ENCODE results near the gene HHAT. TPM values are rescaled to one million over a fixed set of nuclear protein-coding genes. Genes with fewer than 3 reads are reported as not detected.

HHAT gene
- total RNA-seq, 1 donor from 2014 or later = 2.9 TPM

GRCh38 chr1:210571356-210572284, 242.9 kb downstream of the HHAT start:
- no peak for FAIRE-seq
- no peak for TF ChIP-seq CTCF (IDR thresholded peaks at IDR 0.05; ENCODE audit: insufficient read depth, low read length, severe bottlenecking)

GRCh38 chr1:210573141-210573540, 244.4 kb downstream of the HHAT start:
- no peaks in the 10 kb centered on the region for H3K27me3 ChIP-seq (ENCODE audit: control insufficient read depth, insufficient read depth, low read length)
- no peaks in the 10 kb centered on the region for H3K36me3 ChIP-seq (ENCODE audit: control insufficient read depth, insufficient read depth, low read length)
- DNase-seq (ENCODE audit: low read depth) = no peak
- TF ChIP-seq CTCF (IDR thresholded peaks at IDR 0.05; ENCODE audit: insufficient read depth, low read length, severe bottlenecking) = no peak
- no peak for FAIRE-seq
- H3K4me3 ChIP-seq (ENCODE audit: low read depth, low read length) = no peak overlapping the region

More at GRCh38 chr1:210571356-210572284, 242.9 kb downstream of the HHAT start:
- H3K36me3 ChIP-seq (ENCODE audit: control insufficient read depth, insufficient read depth, low read length) = no peaks in the 10 kb centered on the region
- DNase-seq (ENCODE audit: low read depth) = no peak
- H3K27me3 ChIP-seq (ENCODE audit: control insufficient read depth, insufficient read depth, low read length) = no peaks in the 10 kb centered on the region
- H3K4me3 ChIP-seq (ENCODE audit: low read depth, low read length) = no peak overlapping the region

GRCh38 chr1:210582205-210582970, 253.7 kb downstream of the HHAT start:
- no peak for DNase-seq (ENCODE audit: low read depth)
- no peak for FAIRE-seq
- TF ChIP-seq CTCF (IDR thresholded peaks at IDR 0.05; ENCODE audit: insufficient read depth, low read length, severe bottlenecking) = no peak

GRCh38 chr1:210584439-210585113, 255.9 kb downstream of the HHAT start:
- Histone ChIP-seq H3K27me3 (ENCODE audit: control insufficient read depth, insufficient read depth, low read length) (no peaks in the 10 kb centered on the region), H3K4me3 (ENCODE audit: low read depth, low read length) (no peak overlapping the region), H3K36me3 (ENCODE audit: control insufficient read depth, insufficient read depth, low read length) (no peaks in the 10 kb centered on the region)
- DNase-seq (ENCODE audit: low read depth) (peak; percentile 67), FAIRE-seq (no peak)
- TF ChIP-seq CTCF (IDR thresholded peaks at IDR 0.05; ENCODE audit: insufficient read depth, low read length, severe bottlenecking) = peak; percentile 84

More at GRCh38 chr1:210582205-210582970, 253.7 kb downstream of the HHAT start:
- Histone ChIP-seq H3K4me3 (ENCODE audit: low read depth, low read length) (no peak overlapping the region), H3K36me3 (ENCODE audit: control insufficient read depth, insufficient read depth, low read length) (no peaks in the 10 kb centered on the region), H3K27me3 (ENCODE audit: control insufficient read depth, insufficient read depth, low read length) (no peaks in the 10 kb centered on the region)

GRCh38 chr1:210586771-210587170, 258.1 kb downstream of the HHAT start:
- FAIRE-seq = no peak

More at GRCh38 chr1:210586771-210587170, 258.1 kb downstream of the HHAT start:
- no peaks in the 10 kb centered on the region for H3K36me3 ChIP-seq (ENCODE audit: control insufficient read depth, insufficient read depth, low read length)
- no peak for DNase-seq (ENCODE audit: low read depth)
- no peak overlapping the region for H3K4me3 ChIP-seq (ENCODE audit: low read depth, low read length)
- no peaks in the 10 kb centered on the region for H3K27me3 ChIP-seq (ENCODE audit: control insufficient read depth, insufficient read depth, low read length)
- no peak for TF ChIP-seq CTCF (IDR thresholded peaks at IDR 0.05; ENCODE audit: insufficient read depth, low read length, severe bottlenecking)

Measured in bronchial epithelial cell (primary cell).